H1 (cell line): ENCODE data around the gene MYOG. TPM values are rescaled to one million over a fixed set of nuclear protein-coding genes. Genes with fewer than 3 reads are reported as not detected.

Experiments used
- NRF1 ChIP-seq: IDR thresholded peaks from 2 replicates; pipeline ENCODE4 v1.6.1; 2011; ENCODE audit warnings: mild to moderate bottlenecking, low read depth, low read length, improper control_type of control experiment
- polyA plus RNA-seq, 7 experiments: library from polyadenylated mRNA; depleted of rRNA in 3 of 7; stranded (reverse) in 5 of 7; unstranded in 2 of 7; fragments of >200 nt in 5 of 7; fragments of 200-250 nt in 2 of 7; gene quantifications; 1 replicate in 5 of 7; 2 replicates in 1 of 7; 4 replicates in 1 of 7; pipeline versions ENCODE4 v1.2.1 to v1.2.3, GENCODE V29; 2011 to 2013; ENCODE audit warnings: missing spikeins in 2 of 7, mixed read lengths in 2 of 7
- total RNA-seq: library from RNA; stranded (reverse); fragmentation: NEBNext Ultra II Directional; extraction: Animal tissue kit (Norgen Biotek cat#: 25700); gene quantifications from 2 replicates; pipeline ENCODE4 v1.2.1, GENCODE V29; 2021
- TF ChIP-seq, protein P1 (sequence below): IDR thresholded peaks from 2 replicates; pipeline ENCODE4 v1.6.1; 2012; ENCODE audit warnings: low read length, inconsistent platforms

The MYOG gene
- total and polyA plus RNA-seq, 2 of the 8 experiments (the other 6 are each of a cell fraction or from before 2014, with no cell fraction given), result not detected

- TF ChIP-seq, protein P1, sequence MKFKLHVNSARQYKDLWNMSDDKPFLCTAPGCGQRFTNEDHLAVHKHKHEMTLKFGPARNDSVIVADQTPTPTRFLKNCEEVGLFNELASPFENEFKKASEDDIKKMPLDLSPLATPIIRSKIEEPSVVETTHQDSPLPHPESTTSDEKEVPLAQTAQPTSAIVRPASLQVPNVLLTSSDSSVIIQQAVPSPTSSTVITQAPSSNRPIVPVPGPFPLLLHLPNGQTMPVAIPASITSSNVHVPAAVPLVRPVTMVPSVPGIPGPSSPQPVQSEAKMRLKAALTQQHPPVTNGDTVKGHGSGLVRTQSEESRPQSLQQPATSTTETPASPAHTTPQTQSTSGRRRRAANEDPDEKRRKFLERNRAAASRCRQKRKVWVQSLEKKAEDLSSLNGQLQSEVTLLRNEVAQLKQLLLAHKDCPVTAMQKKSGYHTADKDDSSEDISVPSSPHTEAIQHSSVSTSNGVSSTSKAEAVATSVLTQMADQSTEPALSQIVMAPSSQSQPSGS, result no peak
- no peak for TF ChIP-seq NRF1
Measured at GRCh38 chr1:203112475-203112874, 26.7 kb upstream of the MYOG start (continued).
